ENCODE results near the gene RASA2. TPM values are rescaled to one million over a fixed set of nuclear protein-coding genes. Genes with fewer than 3 reads are reported as not detected.

The RASA2 gene
- total and polyA plus RNA-seq, 10 of the 15 experiments (the other 5 are each of a cell fraction or from before 2014, with no cell fraction given), result 1.9 to 9.4 (median 7.2) TPM

GRCh38 chr3:141610939-141611338, 124.1 kb downstream of the RASA2 start:
- Histone ChIP-seq H3K27me3 (replicated peaks in 1 of 2; ENCODE audit: control insufficient read depth in 2 of 2, insufficient read depth in 2 of 2, low read length in 1 of 2) (no peaks in the 10 kb centered on the region), H4K20me1 (ENCODE audit: control insufficient read depth, insufficient read depth) (no peaks in the 10 kb centered on the region), H3K9ac (ENCODE audit: control insufficient read depth, insufficient read depth, low read length) (no peak overlapping the region), H2AFZ (ENCODE audit: control insufficient read depth, low read depth, low read length) (no peak overlapping the region), H3K4me1 (ENCODE audit: control insufficient read depth, insufficient read depth, low read length) (no peaks in the 10 kb centered on the region), H3K36me3 (ENCODE audit: control insufficient read depth in 2 of 2, insufficient read depth in 2 of 2, low read length in 1 of 2) (peaks cover 4 to 6% of the 10 kb centered on the region in 2 experiments; a peak in 3 of 4 replicates), H3K4me2 (ENCODE audit: control insufficient read depth, insufficient read depth) (no peak overlapping the region), H3K27ac (ENCODE audit: control insufficient read depth, insufficient read depth) (no peak overlapping the region), H3K79me2 (ENCODE audit: control insufficient read depth, insufficient read depth, low read length) (no peaks in the 10 kb centered on the region), H3K9me3 (replicated peaks; ENCODE audit: control insufficient read depth, insufficient read depth, low read length) (no peaks in the 10 kb centered on the region), H3K4me3 (no peak overlapping the region)
- intact Hi-C loops (cut with micrococcal nuclease; ENCODE audit: unreplicated experiment), result no loop called here
- ChIA-PET CTCF (interaction anchor here (1.1 to 2.7 kb wide), 3 partner anchors 10 to 51 kb away, joined by 3 to 10 read pairs (median 4); no protein-coding TSS in a partner anchor), SMC1A (ENCODE audit: uncharacterized antibody, unreplicated experiment) (interaction anchor here (0.9 kb wide), 1 partner anchor 32 kb away, joined by 4 read pairs; no protein-coding TSS in a partner anchor), POLR2A (no interaction called here), RAD21 (ENCODE audit: unreplicated experiment) (interaction anchor here (0.8 kb wide), 1 partner anchor 307 kb away, joined by 3 read pairs; no protein-coding TSS in a partner anchor)
- FAIRE-seq (no peak), DNase-seq (ENCODE audit: low read depth, low spot score) (no peak), ATAC-seq (no peak)
- BruUV-seq (replicated peaks), result no TSS peak
- WGBS (ENCODE audit: insufficient coverage, insufficient replicate concordance, low lambda C conversion rate, missing lambda C conversion rate), result 100% methylated on average over 1 of the region's 1 CpG
- in situ Hi-C loops (cut with MboI), result no loop called here
- TF ChIP-seq MYB (IDR thresholded peaks at IDR 0.05; ENCODE audit: borderline replicate concordance, low read depth, low read length), result no peak
- TF ChIP-seq SMC3 (IDR thresholded peaks at IDR 0.05; ENCODE audit: borderline replicate concordance, low read length), result no peak
- TF ChIP-seq LARP7 (IDR thresholded peaks at IDR 0.05), result no peak
- no peak for TF ChIP-seq MTA3 (IDR thresholded peaks at IDR 0.05; ENCODE audit: borderline replicate concordance, low read length)
- no peak for TF ChIP-seq MLLT1 (IDR thresholded peaks at IDR 0.05)
- no peak for TF ChIP-seq BCL11A (IDR thresholded peaks at IDR 0.05; ENCODE audit: low read depth, low read length)
- no peak for TF ChIP-seq RB1 (IDR thresholded peaks at IDR 0.05; ENCODE audit: borderline replicate concordance)
- TF ChIP-seq HDAC2 (IDR thresholded peaks at IDR 0.05), result no peak
- no peak for TF ChIP-seq HSF1 (IDR thresholded peaks at IDR 0.05; ENCODE audit: low read depth, low read length)
- TF ChIP-seq CBFB (IDR thresholded peaks at IDR 0.05; ENCODE audit: low read depth), result no peak
- no peak for TF ChIP-seq NR2C2 (IDR thresholded peaks at IDR 0.05; ENCODE audit: borderline replicate concordance, control insufficient read depth, insufficient read length, low read depth)
- no peak for TF ChIP-seq POU2F2 (IDR thresholded peaks at IDR 0.05; ENCODE audit: borderline replicate concordance, low read depth, low read length)
- TF ChIP-seq ZBED1 (IDR thresholded peaks at IDR 0.05; ENCODE audit: borderline replicate concordance), result no peak
- no peak for TF ChIP-seq SIN3A (IDR thresholded peaks at IDR 0.05; ENCODE audit: low read depth, low read length)
- no peak for TF ChIP-seq ZNF592 (IDR thresholded peaks at IDR 0.05)
- no peak for TF ChIP-seq PAX5 (IDR thresholded peaks at IDR 0.05; ENCODE audit: borderline replicate concordance, low read depth, low read length)
- TF ChIP-seq RFX5 (IDR thresholded peaks at IDR 0.05; ENCODE audit: low read depth, low read length), result no peak

Measured in GM12878 (cell line).